HG02571 (cell line): ENCODE measurements around the gene GPX3.
A peak's percentile ranks its signal among the peaks of the same experiment; 100 is the strongest.

Experiments
- ATAC-seq: cut with Tn5 transposase; IDR thresholded peaks from one replicate; pipeline ENCODE4 v1.9.1; 2021; ENCODE audit warnings: mild to moderate bottlenecking, moderate library complexity; ENCODE audit not compliant: unreplicated experiment

Gene GPX3

GRCh38 chr5:151033217-151033934 lies 13.0 kb downstream of the GPX3 start:
- ATAC-seq: no peak

- ATAC-seq: no peak
These were observed 14.3 kb downstream of the GPX3 start for GRCh38 chr5:151034422-151035379.

GRCh38 chr5:151036556-151036955 lies 16.2 kb downstream of the GPX3 start:
- ATAC-seq: no peak

GRCh38 chr5:151037561-151038411 lies 17.4 kb downstream of the GPX3 start:
- ATAC-seq: no peak

GRCh38 chr5:151038412-151038745 lies 18.0 kb downstream of the GPX3 start:
- ATAC-seq: no peak

- ATAC-seq: no peak
These were observed 18.4 kb downstream of the GPX3 start for GRCh38 chr5:151038801-151039238.

GRCh38 chr5:151039665-151040064 lies 19.3 kb downstream of the GPX3 start:
- no peak for ATAC-seq

GRCh38 chr5:151040211-151040747 lies 19.9 kb downstream of the GPX3 start:
- no peak for ATAC-seq

- no peak for ATAC-seq
These were observed 21.3 kb downstream of the GPX3 start for GRCh38 chr5:151041577-151042268.

GRCh38 chr5:151042453-151043093 lies 22.2 kb downstream of the GPX3 start:
- ATAC-seq: no peak

GRCh38 chr5:151047814-151048425 lies 27.5 kb downstream of the GPX3 start:
- ATAC-seq: no peak

- ATAC-seq: no peak
These were observed 28.1 kb downstream of the GPX3 start for GRCh38 chr5:151048526-151048925.

- ATAC-seq: peak; percentile 62
These were observed 30.9 kb downstream of the GPX3 start for GRCh38 chr5:151051066-151051930.

GRCh38 chr5:151051931-151052608 lies 31.7 kb downstream of the GPX3 start:
- no peak for ATAC-seq

- ATAC-seq: no peak
These were observed 32.4 kb downstream of the GPX3 start for GRCh38 chr5:151052836-151053235.

GRCh38 chr5:151053796-151054462 lies 33.5 kb downstream of the GPX3 start:
- no peak for ATAC-seq

GRCh38 chr5:151054709-151055108 lies 34.3 kb downstream of the GPX3 start:
- ATAC-seq: no peak
